NOMO-1 treated with dmso at 0.1 percent for 144 hours (cell line): ENCODE data around the gene HAPSTR1.

Experiments
- DNase-seq: peaks from one replicate; lab custom pipeline; 2025; ENCODE audit not compliant: unreplicated experiment; lab: John Stamatoyannopoulos, UW

The HAPSTR1 gene

GRCh38 chr16:9122342-9122741 lies 30.9 kb downstream of the HAPSTR1 start:
- DNase-seq, result no peak

GRCh38 chr16:9122969-9123368 lies 31.5 kb downstream of the HAPSTR1 start:
- no peak for DNase-seq

GRCh38 chr16:9123401-9123800 lies 32.0 kb downstream of the HAPSTR1 start:
- no peak for DNase-seq

- no peak for DNase-seq
These were observed 32.4 kb downstream of the HAPSTR1 start for GRCh38 chr16:9123871-9124270.

GRCh38 chr16:9124444-9124843 lies 33.0 kb downstream of the HAPSTR1 start:
- no peak for DNase-seq

GRCh38 chr16:9124908-9125584 lies 33.6 kb downstream of the HAPSTR1 start:
- DNase-seq, result no peak

- no peak for DNase-seq
These were observed 34.4 kb downstream of the HAPSTR1 start for GRCh38 chr16:9125658-9126505.

GRCh38 chr16:9126609-9127008 lies 35.2 kb downstream of the HAPSTR1 start:
- DNase-seq, result no peak

- no peak for DNase-seq
These were observed 37.2 kb downstream of the HAPSTR1 start for GRCh38 chr16:9128346-9129342.

- DNase-seq, result no peak
These were observed 42.9 kb downstream of the HAPSTR1 start for GRCh38 chr16:9134306-9134705.

GRCh38 chr16:9134739-9135138 lies 43.3 kb downstream of the HAPSTR1 start:
- peak; percentile 54 for DNase-seq

GRCh38 chr16:9135797-9136196 lies 44.4 kb downstream of the HAPSTR1 start:
- DNase-seq, result no peak

GRCh38 chr16:9136596-9136995 lies 45.2 kb downstream of the HAPSTR1 start:
- no peak for DNase-seq

GRCh38 chr16:9138021-9138680 lies 46.7 kb downstream of the HAPSTR1 start:
- DNase-seq, result no peak

- peak; percentile 38 for DNase-seq
These were observed 47.5 kb downstream of the HAPSTR1 start for GRCh38 chr16:9138731-9139501.

GRCh38 chr16:9139965-9140364 lies 48.5 kb downstream of the HAPSTR1 start:
- DNase-seq, result no peak
